GM12874 (cell line): ENCODE results near the gene TMPRSS7.

ENCODE experiments used
- TF ChIP-seq, protein P1 (sequence below): IDR thresholded peaks from 2 replicates; pipeline ENCODE4 v1.5.1; 2011; ENCODE audit warnings: low read depth, mild to moderate bottlenecking, control low read depth, low read length, moderate library complexity; ENCODE audit not compliant: insufficient read depth

TMPRSS7 gene

DNA sequence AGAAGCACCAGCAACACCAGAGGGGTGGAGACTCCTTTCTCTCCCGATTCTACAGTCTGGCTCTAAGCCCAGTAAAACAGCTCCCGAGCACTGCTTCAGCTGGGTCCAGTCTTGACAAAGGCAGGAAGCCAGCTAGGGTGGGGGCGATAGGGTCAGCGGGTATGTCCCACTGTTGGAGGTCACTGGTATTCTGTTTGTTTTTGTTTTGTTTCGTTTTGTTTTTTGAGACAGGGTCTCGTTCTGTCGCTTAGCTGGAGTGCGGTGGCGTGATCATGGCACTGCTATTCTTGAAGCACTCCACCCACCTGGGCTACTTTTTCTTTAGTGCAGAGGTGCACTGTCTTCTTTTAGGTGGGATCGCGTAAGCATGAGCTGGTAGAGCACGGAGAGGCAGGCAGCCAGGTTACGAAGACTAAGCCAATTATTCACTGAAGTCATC, 82.2 kb downstream of the TMPRSS7 start:
- TF ChIP-seq, protein P1, sequence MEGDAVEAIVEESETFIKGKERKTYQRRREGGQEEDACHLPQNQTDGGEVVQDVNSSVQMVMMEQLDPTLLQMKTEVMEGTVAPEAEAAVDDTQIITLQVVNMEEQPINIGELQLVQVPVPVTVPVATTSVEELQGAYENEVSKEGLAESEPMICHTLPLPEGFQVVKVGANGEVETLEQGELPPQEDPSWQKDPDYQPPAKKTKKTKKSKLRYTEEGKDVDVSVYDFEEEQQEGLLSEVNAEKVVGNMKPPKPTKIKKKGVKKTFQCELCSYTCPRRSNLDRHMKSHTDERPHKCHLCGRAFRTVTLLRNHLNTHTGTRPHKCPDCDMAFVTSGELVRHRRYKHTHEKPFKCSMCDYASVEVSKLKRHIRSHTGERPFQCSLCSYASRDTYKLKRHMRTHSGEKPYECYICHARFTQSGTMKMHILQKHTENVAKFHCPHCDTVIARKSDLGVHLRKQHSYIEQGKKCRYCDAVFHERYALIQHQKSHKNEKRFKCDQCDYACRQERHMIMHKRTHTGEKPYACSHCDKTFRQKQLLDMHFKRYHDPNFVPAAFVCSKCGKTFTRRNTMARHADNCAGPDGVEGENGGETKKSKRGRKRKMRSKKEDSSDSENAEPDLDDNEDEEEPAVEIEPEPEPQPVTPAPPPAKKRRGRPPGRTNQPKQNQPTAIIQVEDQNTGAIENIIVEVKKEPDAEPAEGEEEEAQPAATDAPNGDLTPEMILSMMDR: no peak

DNA sequence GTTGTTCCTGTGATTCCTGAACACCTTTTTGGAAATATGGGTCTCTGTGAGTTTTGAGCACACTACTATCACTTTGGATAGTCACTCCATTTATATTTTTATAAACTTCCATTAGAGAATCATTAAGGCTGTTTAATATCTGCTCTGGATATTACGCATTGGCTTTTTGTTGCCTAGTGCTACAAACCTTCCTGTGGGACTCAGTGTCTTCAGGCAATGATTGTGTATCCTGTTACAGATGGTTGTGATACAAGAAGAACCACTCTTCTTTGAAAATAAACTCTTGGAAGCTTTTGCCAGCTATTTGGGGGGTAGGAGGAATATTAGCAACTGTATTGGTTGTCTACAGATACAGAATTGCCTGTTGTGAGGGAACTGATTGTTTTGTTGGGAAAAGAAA, 82.9 kb downstream of the TMPRSS7 start:
- TF ChIP-seq, protein P1: no peak

DNA sequence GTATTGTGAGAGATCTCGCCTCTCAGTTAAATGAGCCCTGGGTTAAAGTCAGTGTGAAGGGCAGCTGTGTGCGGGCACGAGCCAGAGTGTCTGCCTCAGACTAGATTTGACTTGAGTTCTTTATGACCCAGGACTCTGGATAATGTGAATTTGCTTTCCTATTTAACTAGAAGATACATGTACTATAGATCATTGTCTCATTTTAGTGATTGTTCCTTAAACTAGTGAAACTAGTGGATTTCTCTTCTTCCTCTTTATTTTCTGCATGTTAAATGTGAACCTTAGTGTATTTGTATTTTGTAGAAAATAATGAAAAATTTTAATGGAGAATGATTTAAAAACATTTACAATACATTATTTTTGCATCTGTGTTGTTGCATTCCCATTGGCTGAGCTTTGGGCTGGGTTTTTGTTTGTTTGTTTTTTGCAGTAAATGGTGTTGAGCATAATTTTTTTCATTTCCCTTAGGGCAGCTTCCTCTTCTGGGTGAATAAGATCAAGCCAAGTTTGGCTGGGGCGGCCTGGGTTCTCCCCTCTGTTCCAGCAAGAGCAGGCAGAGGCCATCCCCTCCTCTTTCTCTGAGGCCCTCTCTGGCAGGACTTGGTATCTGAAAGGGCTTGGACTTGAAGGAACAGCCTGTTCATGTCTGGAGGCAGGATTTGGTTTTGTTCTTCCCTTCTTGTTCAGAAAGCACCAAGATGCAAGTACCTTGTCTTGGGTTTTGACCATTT, 83.5 kb downstream of the TMPRSS7 start:
- TF ChIP-seq, protein P1: no peak

DNA sequence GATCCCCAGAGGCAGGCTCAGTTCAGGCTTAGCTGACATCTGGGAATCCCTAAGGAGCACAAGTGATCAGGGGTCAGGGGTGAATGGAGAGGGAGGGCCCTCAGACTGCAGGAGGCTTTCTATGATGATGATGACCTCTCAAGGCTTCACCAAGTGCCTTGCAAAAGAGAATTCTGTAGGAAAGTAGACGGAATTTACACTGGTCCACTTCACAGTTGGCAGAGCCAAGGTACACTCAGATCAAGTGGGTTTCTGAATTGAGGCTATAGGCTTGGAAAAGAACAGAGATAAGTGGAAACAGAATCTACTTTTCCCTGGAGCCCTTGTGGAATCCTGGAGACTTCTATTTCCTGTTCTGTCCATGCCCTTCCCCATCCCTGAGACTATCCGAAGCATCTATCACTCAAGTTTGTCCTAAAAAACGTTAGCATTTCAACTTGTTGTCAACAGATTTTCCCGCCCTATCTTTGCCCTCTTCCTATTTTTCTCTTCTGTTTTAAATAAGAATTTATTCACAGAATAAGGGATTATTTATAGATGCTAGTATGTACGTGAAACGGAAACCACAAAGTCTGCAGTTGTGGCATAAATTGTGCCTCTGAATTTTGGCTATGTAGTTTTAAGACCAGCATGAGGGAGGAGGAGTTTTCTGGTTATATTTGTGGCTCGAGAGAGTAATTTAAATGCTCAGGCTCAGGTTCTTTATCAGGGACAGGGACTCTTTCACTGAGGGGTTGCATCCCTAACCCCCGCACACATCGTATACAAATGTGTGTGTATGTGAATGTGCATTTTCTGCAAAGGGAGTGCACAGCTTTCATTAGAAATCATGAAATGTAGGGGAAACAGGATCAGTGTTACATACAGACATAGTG, 85.7 kb downstream of the TMPRSS7 start:
- TF ChIP-seq, protein P1: no peak

DNA sequence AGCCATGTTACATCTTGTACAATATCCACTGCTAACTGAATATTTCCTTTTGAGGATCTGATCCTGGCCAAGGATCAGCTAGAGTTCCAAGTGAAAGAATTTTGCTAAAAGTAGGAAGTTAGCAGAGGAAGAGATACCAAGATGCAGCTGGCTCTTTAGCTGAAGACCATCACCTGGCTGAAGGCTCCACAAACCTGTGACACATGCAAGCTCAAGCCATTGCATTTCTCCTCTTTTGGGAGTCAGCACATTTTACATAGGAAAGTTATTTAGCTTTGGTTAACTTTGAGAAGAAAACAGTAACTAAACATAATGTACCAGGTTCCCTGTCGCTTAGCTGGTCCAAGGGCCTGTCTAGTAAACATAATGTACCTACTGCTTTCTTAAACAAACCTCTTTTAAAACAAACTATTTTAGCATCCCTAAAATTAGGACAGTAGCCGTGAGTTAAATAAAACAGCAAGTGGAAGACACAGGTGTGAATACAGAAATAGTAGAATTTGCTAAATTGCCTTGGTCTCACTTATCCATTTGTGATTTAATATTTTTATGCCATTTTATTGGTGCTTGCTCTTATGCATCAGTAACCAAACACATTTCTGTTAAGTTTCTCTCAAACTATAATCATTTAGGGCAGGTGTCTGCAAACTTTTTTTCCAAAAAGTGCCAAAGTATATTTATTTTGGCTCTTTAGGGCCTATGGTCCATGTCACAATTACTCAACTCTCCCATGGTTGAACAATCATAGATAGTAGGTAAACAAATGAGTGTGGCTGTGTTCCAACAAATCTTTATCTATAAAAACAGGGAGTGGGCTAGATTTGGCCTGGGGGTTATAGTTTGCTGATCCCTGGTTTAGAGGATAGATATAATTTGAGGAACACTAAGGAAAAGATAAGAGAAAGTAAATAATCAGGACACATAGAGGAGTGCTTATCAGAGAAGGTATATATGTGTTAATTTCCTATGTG, 87.3 kb downstream of the TMPRSS7 start:
- TF ChIP-seq, protein P1: no peak

DNA sequence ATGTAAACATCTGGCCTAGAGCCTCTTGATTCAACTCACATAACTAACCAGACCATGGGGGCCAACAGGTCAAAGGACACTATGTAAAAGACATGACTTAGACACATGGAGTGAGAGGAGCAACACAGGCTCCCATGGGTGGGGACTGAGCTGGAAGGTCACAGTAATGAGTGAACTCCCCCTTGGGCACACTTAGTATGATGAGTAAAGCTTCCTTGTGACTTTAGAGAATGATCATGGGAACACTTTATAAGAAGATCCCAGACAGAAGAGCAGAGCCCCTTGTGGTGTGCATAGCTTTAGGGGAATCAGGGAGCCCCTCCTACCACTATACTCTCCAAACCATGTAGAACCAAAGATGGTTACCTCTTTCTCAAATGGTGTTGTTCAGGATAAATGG, 88.3 kb downstream of the TMPRSS7 start:
- TF ChIP-seq, protein P1: no peak

DNA sequence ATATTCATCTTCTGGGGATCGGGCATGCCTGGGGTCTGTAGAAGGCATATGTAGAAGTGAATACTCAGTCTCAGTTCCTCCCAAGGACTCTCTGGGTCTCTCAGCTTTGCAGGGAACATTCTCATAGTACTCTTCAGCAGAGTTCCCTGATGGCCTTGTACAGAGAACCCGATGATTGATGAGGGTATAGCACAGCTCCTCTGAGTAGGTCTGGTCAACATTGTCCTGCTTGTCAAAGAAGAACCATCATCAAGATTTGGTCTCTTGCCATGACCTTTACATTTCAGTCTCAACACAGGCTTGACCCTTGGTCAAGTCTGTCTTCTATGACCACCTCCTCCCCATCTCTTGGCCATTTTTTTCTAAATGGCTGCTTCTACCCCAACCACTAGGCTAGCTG, 89.0 kb downstream of the TMPRSS7 start:
- TF ChIP-seq, protein P1: no peak
